ENCODE data around the gene RHBDF2.

The RHBDF2 gene

GRCh38 chr17:76501018-76501826 lies at the start of gene RHBDF2:
Gene RHBDF2 (minus strand): TSS chr17:76501423. CDS start chr17:76481524, 19,899 bp downstream.
- peak; percentile 99 for DNase-seq

- no peak for DNase-seq
These were observed 48.3 kb upstream of the RHBDF2 start for GRCh38 chr17:76549539-76549938.

GRCh38 chr17:76549215-76549518 lies 47.9 kb upstream of the RHBDF2 start:
- DNase-seq, result no peak

- DNase-seq, result no peak
These were observed 47.4 kb upstream of the RHBDF2 start for GRCh38 chr17:76548378-76549214.

GRCh38 chr17:76547642-76548202 lies 46.5 kb upstream of the RHBDF2 start:
- no peak for DNase-seq

GRCh38 chr17:76547183-76547641 lies 46.0 kb upstream of the RHBDF2 start:
- peak; percentile 55 for DNase-seq

- no peak for DNase-seq
These were observed 45.4 kb upstream of the RHBDF2 start for GRCh38 chr17:76546556-76547182.

GRCh38 chr17:76545918-76546555 lies 44.8 kb upstream of the RHBDF2 start:
- DNase-seq, result no peak

GRCh38 chr17:76544546-76545365 lies 43.5 kb upstream of the RHBDF2 start:
- no peak for DNase-seq

GRCh38 chr17:76543826-76544545 lies 42.8 kb upstream of the RHBDF2 start:
- no peak for DNase-seq

GRCh38 chr17:76543482-76543825 lies 42.2 kb upstream of the RHBDF2 start:
- DNase-seq, result no peak

- no peak for DNase-seq
These were observed 41.8 kb upstream of the RHBDF2 start for GRCh38 chr17:76542984-76543383.

GRCh38 chr17:76542566-76542971 lies 41.3 kb upstream of the RHBDF2 start:
- no peak for DNase-seq

GRCh38 chr17:76541739-76542454 lies 40.7 kb upstream of the RHBDF2 start:
- no peak for DNase-seq

- no peak for DNase-seq
These were observed 39.4 kb upstream of the RHBDF2 start for GRCh38 chr17:76540381-76541300.

- no peak for DNase-seq
These were observed 38.5 kb upstream of the RHBDF2 start, which contains the start of gene PRCD for GRCh38 chr17:76539631-76540271. Gene PRCD (plus strand): TSS chr17:76540044. CDS start chr17:76540142, 98 bp downstream.

- no peak for DNase-seq
These were observed 37.8 kb upstream of the RHBDF2 start for GRCh38 chr17:76538941-76539570.

- DNase-seq, result no peak
These were observed 37.2 kb upstream of the RHBDF2 start for GRCh38 chr17:76538281-76538931.

Data from activated T-cell treated with anti-CD3 and anti-CD28 coated beads, Interleukin-2, amount 50 U/mL, for 1 hour (primary cell).